Vagina (tissue), 2 donors: Measurements from ENCODE around the gene GDF11. TPM values are rescaled to one million over a fixed set of nuclear protein-coding genes. Genes with fewer than 3 reads are reported as not detected.

Source experiments
- DNase-seq, 2 donors: peaks; one replicate each; pipeline ENCODE4 v3.0.0-alpha.2; 2017; ENCODE audit errors: extremely low spot score in 2 of 2
- H3K27ac ChIP-seq: fragments of 200-600 bp; sonication (generic); one replicate; pipeline ENCODE4 v1.5.1; 2019
- H3K27me3 ChIP-seq: fragments of 200-600 bp; sonication (generic); one replicate; pipeline ENCODE4 v1.5.1; 2019
- H3K36me3 ChIP-seq, 2 donors: fragments of 200-600 bp; sonication (generic); one replicate each; pipeline ENCODE4 v1.5.1; 2017 to 2019
- H3K4me1 ChIP-seq: fragments of 200-600 bp; sonication (generic); one replicate; pipeline ENCODE4 v1.5.1; 2019
- H3K4me3 ChIP-seq, 2 donors: fragments of 200-600 bp; sonication (generic); 1 replicate in 1 of 2; 2 replicates in 1 of 2; pipeline ENCODE4 v1.5.1; 2016 to 2019
- H3K9me3 ChIP-seq: fragments of 200-600 bp; sonication (generic); one replicate; pipeline ENCODE4 v1.5.1; 2019
- POLR2A ChIP-seq, 2 donors: fragments of 450-650 bp; IDR thresholded peaks; one replicate each; pipeline ENCODE4 v1.6.1; 2017; ENCODE audit warnings: antibody characterized with exemption in 2 of 2, mild to moderate bottlenecking in 2 of 2, moderate library complexity in 2 of 2
- POLR2AphosphoS5 ChIP-seq, 2 donors: sonication (generic); formaldehyde crosslinking; IDR thresholded peaks; one replicate each; pipeline ENCODE4 v1.9.0; 2017; ENCODE audit warnings: antibody characterized with exemption in 2 of 2, mild to moderate bottlenecking in 2 of 2, low read depth in 1 of 2; ENCODE audit not compliant: insufficient read depth in 1 of 2
- intact Hi-C: fragments of 100-400 bp; cut with DNase I; formaldehyde crosslinking; loops from one replicate; pipeline ENCODE4 v1.15.1; 2023
- small RNA-seq: library from RNA; depleted of rRNA; stranded (forward); fragments of <200 nt; gene quantifications from one replicate; pipeline ENCODE3, GENCODE V24; 2016
- total RNA-seq: library from RNA; depleted of rRNA; stranded (reverse); fragments of >200 nt; gene quantifications from one replicate; pipeline ENCODE4 v1.2.3, GENCODE V29; 2016
- TF ChIP-seq, protein P1 (sequence below), 3 experiments: fragments of 450-650 bp in 2 of 3; fragments of 200-600 bp in 1 of 3; sonication (generic) in 1 of 3; IDR thresholded peaks; one replicate each; pipeline ENCODE4 v1.5.1; 2017 to 2019; ENCODE audit warnings: antibody characterized with exemption in 3 of 3, mild to moderate bottlenecking in 2 of 3, moderate library complexity in 2 of 3

GDF11 gene
- total RNA-seq, 1 donor from 2014 or later = 7.6 TPM

DNA sequence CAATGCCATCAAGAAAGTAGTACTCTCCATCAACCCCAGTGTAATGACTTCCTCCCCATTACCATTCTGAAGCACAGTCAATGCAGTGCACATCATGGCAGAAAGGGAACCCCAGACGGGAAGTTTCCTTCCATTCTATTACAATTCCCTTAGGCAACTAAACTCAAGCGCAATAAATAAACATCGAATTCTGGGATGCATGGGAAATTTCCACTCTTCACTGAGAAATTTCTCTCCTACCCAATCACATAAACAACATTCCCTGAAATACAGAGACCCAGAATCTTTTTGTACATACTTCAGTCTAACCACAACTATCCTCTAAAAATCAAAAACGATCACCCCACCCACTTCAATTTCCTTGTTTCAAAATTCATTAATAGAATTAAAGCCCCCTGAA is 54.6 kb downstream of the GDF11 start:
- intact Hi-C loops = loop anchor here (10.0 kb wide), 2 partner anchors 53 to 143 kb away; partner anchors contain the start of gene GDF11
- peaks cover 0 to 59% of the 10 kb centered on the region in 2 donors for H3K36me3 ChIP-seq
- H3K9me3 ChIP-seq = no peaks in the 10 kb centered on the region
- no peak overlapping the region for H3K4me3 ChIP-seq
- no peaks in the 10 kb centered on the region for H3K27me3 ChIP-seq
- no peak overlapping the region for H3K27ac ChIP-seq
- peaks cover 9% of the 10 kb centered on the region for H3K4me1 ChIP-seq
- no peak for DNase-seq
- TF ChIP-seq POLR2AphosphoS5 (IDR thresholded peaks at IDR 0.05; ENCODE audit: insufficient read depth in 1 of 2, low read depth in 1 of 2) (no peak), POLR2A (IDR thresholded peaks at IDR 0.05) (no peak)
- TF ChIP-seq, protein P1, sequence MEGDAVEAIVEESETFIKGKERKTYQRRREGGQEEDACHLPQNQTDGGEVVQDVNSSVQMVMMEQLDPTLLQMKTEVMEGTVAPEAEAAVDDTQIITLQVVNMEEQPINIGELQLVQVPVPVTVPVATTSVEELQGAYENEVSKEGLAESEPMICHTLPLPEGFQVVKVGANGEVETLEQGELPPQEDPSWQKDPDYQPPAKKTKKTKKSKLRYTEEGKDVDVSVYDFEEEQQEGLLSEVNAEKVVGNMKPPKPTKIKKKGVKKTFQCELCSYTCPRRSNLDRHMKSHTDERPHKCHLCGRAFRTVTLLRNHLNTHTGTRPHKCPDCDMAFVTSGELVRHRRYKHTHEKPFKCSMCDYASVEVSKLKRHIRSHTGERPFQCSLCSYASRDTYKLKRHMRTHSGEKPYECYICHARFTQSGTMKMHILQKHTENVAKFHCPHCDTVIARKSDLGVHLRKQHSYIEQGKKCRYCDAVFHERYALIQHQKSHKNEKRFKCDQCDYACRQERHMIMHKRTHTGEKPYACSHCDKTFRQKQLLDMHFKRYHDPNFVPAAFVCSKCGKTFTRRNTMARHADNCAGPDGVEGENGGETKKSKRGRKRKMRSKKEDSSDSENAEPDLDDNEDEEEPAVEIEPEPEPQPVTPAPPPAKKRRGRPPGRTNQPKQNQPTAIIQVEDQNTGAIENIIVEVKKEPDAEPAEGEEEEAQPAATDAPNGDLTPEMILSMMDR (IDR thresholded peaks at IDR 0.05) = no peak

Small RNA genes within 50 kb of the gene (small RNA-seq; reads per million reads assigned to genes)
- gene AC009779.1 = not detected
- not detected for gene RF00017

Other genes starting within 250 kb of the GDF11 start
- gene OR6C4, start 193.5 kb upstream of the GDF11 start, total RNA-seq = not detected
- gene OR2AP1, start 170.7 kb upstream of the GDF11 start, total RNA-seq = not detected
- not detected for gene OR10P1, start 106.2 kb upstream of the GDF11 start, total RNA-seq
- 23.6 TPM for gene ITGA7, start 35.2 kb upstream of the GDF11 start, total RNA-seq
- gene BLOC1S1, start 27.1 kb upstream of the GDF11 start, total RNA-seq = 173 TPM
- 10.6 TPM for gene RDH5, start 22.7 kb upstream of the GDF11 start, total RNA-seq
- gene CD63, start 14.1 kb upstream of the GDF11 start, total RNA-seq = 568 TPM
- 33.1 TPM for gene SARNP, start 74.6 kb downstream of the GDF11 start, total RNA-seq
- 9.8 TPM for gene ORMDL2, start 74.9 kb downstream of the GDF11 start, total RNA-seq
- gene DNAJC14, start 86.5 kb downstream of the GDF11 start, total RNA-seq = 29.2 TPM
- gene MMP19, start 99.8 kb downstream of the GDF11 start, total RNA-seq = 21.6 TPM
- gene PYM1, start 184.8 kb downstream of the GDF11 start, total RNA-seq = 25.8 TPM
- gene DGKA, start 188.0 kb downstream of the GDF11 start, total RNA-seq = 140 TPM
- gene PMEL, start 222.9 kb downstream of the GDF11 start, total RNA-seq = 1.2 TPM
- 26.0 TPM for gene CDK2, start 223.7 kb downstream of the GDF11 start, total RNA-seq
- 80.5 TPM for gene RAB5B, start 231.0 kb downstream of the GDF11 start, total RNA-seq